SIG-M5 treated with dmso at 0.1 percent for 504 hours (cell line): ENCODE results near the gene RBM34.
"Not testable (repeated sequence)": the region's sequence is repeated elsewhere in the genome, so short reads cannot be mapped to it uniquely, and the experiment has no call there.

ENCODE experiments used
- DNase-seq: peaks from one replicate; lab custom pipeline; 2025; ENCODE audit not compliant: unreplicated experiment; lab: John Stamatoyannopoulos, UW

Gene RBM34

GRCh38 chr1:235093013-235093695 is 67.9 kb downstream of the RBM34 start:
- peak; percentile 53 for DNase-seq

- DNase-seq: not testable (repeated sequence)
These were observed 68.6 kb downstream of the RBM34 start for GRCh38 chr1:235092415-235092814.

- DNase-seq: not testable (repeated sequence)
These were observed 69.0 kb downstream of the RBM34 start for GRCh38 chr1:235092045-235092406.

- DNase-seq: not testable (repeated sequence)
These were observed 69.6 kb downstream of the RBM34 start for GRCh38 chr1:235091319-235092044.

- DNase-seq: no peak
These were observed 70.5 kb downstream of the RBM34 start for GRCh38 chr1:235090406-235091069.

GRCh38 chr1:235088907-235089306 is 72.1 kb downstream of the RBM34 start:
- no peak for DNase-seq

- DNase-seq: no peak
These were observed 72.6 kb downstream of the RBM34 start for GRCh38 chr1:235088430-235088829.

- DNase-seq: no peak
These were observed 73.1 kb downstream of the RBM34 start for GRCh38 chr1:235087906-235088305.

- not testable (repeated sequence) for DNase-seq
These were observed 75.5 kb downstream of the RBM34 start for GRCh38 chr1:235085411-235086117.
